ENCODE results near the gene HOXC9. TPM values are rescaled to one million over a fixed set of nuclear protein-coding genes. Genes with fewer than 3 reads are reported as not detected.

Gene HOXC9
- total and polyA plus RNA-seq, 2 of the 4 experiments (the other 2 are of a cell fraction): 0.26 TPM; not detected in 1

- no peaks in the 10 kb centered on the region for H3K4me1 ChIP-seq (ENCODE audit: control insufficient read depth, insufficient read depth, low read length)
- intact Hi-C loops (cut with micrococcal nuclease): no loop called here
These were observed 10.4 kb downstream of the HOXC9 start for GRCh38 chr12:54010053-54010971.

More at GRCh38 chr12:54010053-54010971, 10.4 kb downstream of the HOXC9 start:
- dilution Hi-C loops (cut with HindIII; ENCODE audit: low sequenced_read_pairs, unreplicated experiment): no loop called here
- H2BK20ac ChIP-seq (ENCODE audit: low read depth, low read length): no peak overlapping the region
- no peak overlapping the region; the same call in 1 of the 2 replicates for H3K4me3 ChIP-seq (ENCODE audit: insufficient read depth, low read depth, low read length)
- 0% methylated on average over 1 of the region's 10 CpGs; no CpG with 5 or more reads in 1 of the 2 experiments for WGBS, 2 experiments (ENCODE audit: extremely low coverage in 2 of 2, insufficient read length in 1 of 2)
- no peak overlapping the region for H4K8ac ChIP-seq (ENCODE audit: low read depth in 2 of 2, low read length in 2 of 2)
- no peaks in the 10 kb centered on the region for H4K20me1 ChIP-seq (ENCODE audit: insufficient read depth, low read length)
- no peak overlapping the region for H4K91ac ChIP-seq (ENCODE audit: insufficient read depth, low read depth, low read length)
- no peak overlapping the region for H3K9ac ChIP-seq (ENCODE audit: low read depth, low read length)
- no peak overlapping the region for H3K4ac ChIP-seq (ENCODE audit: low read depth, low read length)
- H2AK9ac ChIP-seq (replicated peaks; ENCODE audit: low read depth, low read length, poor library complexity): peak overlapping the region; percentile 59
- H3K27me3 ChIP-seq (ENCODE audit: control insufficient read depth, insufficient read depth, low read length): peaks cover 88% of the 10 kb centered on the region
- H3K14ac ChIP-seq (replicated peaks; ENCODE audit: low read depth, low read length): no peak overlapping the region
- CTCF ChIA-PET: interaction anchor here (1.0 to 1.6 kb wide), 2 partner anchors 60 to 191 kb away, joined by 3 read pairs; no protein-coding TSS in a partner anchor
- no peak overlapping the region for H2BK5ac ChIP-seq (ENCODE audit: low read depth, low read length, poor library complexity, severe bottlenecking)
- H2BK15ac ChIP-seq (ENCODE audit: low read depth, low read length): no peak overlapping the region
- POLR2A ChIA-PET (ENCODE audit: unreplicated experiment): no interaction called here
- H3K18ac ChIP-seq (ENCODE audit: low read depth, low read length): no peak overlapping the region
- no peak overlapping the region for H4K5ac ChIP-seq (ENCODE audit: low read depth, low read length)
- in situ Hi-C loops (cut with MboI; ENCODE audit: low sequenced_read_pairs): no loop called here
- DNase-seq: no peak
- no peak for ATAC-seq (ENCODE audit: low read depth)
- H3K36me3 ChIP-seq (ENCODE audit: control insufficient read depth, insufficient read depth, low read length): no peaks in the 10 kb centered on the region
- H3K23ac ChIP-seq (ENCODE audit: low read depth, low read length): no peak overlapping the region
- H2AK5ac ChIP-seq (ENCODE audit: low read depth, low read length): no peak overlapping the region
- no peaks in the 10 kb centered on the region for H3K79me1 ChIP-seq (ENCODE audit: low read depth in 1 of 2, low read length in 2 of 2)
- BruUV-seq (replicated peaks): no TSS peak
- no peaks in the 10 kb centered on the region for H3K9me1 ChIP-seq (ENCODE audit: insufficient read depth, low read length)
- H3K56ac ChIP-seq (ENCODE audit: extremely low read depth, insufficient read depth, low read length): no peak overlapping the region; the same call in 1 of the 2 replicates
- no peak overlapping the region for H2BK120ac ChIP-seq (ENCODE audit: low read depth, low read length)
- no peak overlapping the region for H3K4me2 ChIP-seq (ENCODE audit: low read depth, low read length)
- H2AFZ ChIP-seq (replicated peaks; ENCODE audit: low read length, poor library complexity): no peak overlapping the region
- TF ChIP-seq SMC3 (IDR thresholded peaks at IDR 0.05; ENCODE audit: low read depth, low read length): no peak
- TF ChIP-seq FOS (IDR thresholded peaks at IDR 0.05; ENCODE audit: low read depth, low read length): no peak
- TF ChIP-seq USF2 (IDR thresholded peaks at IDR 0.05; ENCODE audit: low read depth, low read length): no peak
- TF ChIP-seq CHD1 (IDR thresholded peaks at IDR 0.05; ENCODE audit: low read depth, low read length): no peak
- no peak for TF ChIP-seq RCOR1 (IDR thresholded peaks at IDR 0.05; ENCODE audit: insufficient replicate concordance, low read length)
- H3K27ac ChIP-seq (ENCODE audit: insufficient read depth, low read length): no peak overlapping the region
- peaks cover 2% of the 10 kb centered on the region for H3K9me3 ChIP-seq (ENCODE audit: control insufficient read depth, insufficient read depth, low read length)
